Activated CD8-positive, alpha-beta T cell treated with anti-CD3 and anti-CD28 coated beads for 36 hours (primary cell): Measurements from ENCODE around the gene RAB40C. TPM values are rescaled to one million over a fixed set of nuclear protein-coding genes. Genes with fewer than 3 reads are reported as not detected.

Source experiments
- ATAC-seq: fragments of 200-7000 bp; cut with Tn5 transposase; one replicate; pipeline ENCODE4 v1.10.0; 2021; ENCODE audit warnings: mild to moderate bottlenecking, moderate library complexity
- CTCF ChIA-PET: fragments of 350-600 bp; sonication (Branson Sonifier 250); formaldehyde crosslinking; loops from one replicate; lab custom pipeline; 2021; ENCODE audit warnings: antibody characterized with exemption; lab: Charles Lee
- POLR2A ChIA-PET: fragments of 350-600 bp; sonication (Branson Sonifier 250); formaldehyde crosslinking; loops from one replicate; lab custom pipeline; 2021; ENCODE audit warnings: antibody characterized with exemption; lab: Charles Lee
- DNase-seq: peaks from one replicate; pipeline ENCODE4 v3.0.0-alpha.2; 2020
- H3K27ac Mint-ChIP-seq: one replicate; pipeline ENCODE4 v1.8.0; 2021; ENCODE audit warnings: mild to moderate bottlenecking, mixed read lengths
- H3K27me3 Mint-ChIP-seq: one replicate; pipeline ENCODE4 v1.8.0; 2021; ENCODE audit warnings: mixed read lengths
- H3K36me3 Mint-ChIP-seq: one replicate; pipeline ENCODE4 v1.8.0; 2021; ENCODE audit warnings: low read depth, mixed read lengths
- H3K4me1 Mint-ChIP-seq: one replicate; pipeline ENCODE4 v1.8.0; 2021; ENCODE audit warnings: low read depth, mixed read lengths
- H3K4me3 Mint-ChIP-seq: one replicate; pipeline ENCODE4 v1.8.0; 2021; ENCODE audit warnings: mild to moderate bottlenecking, moderate library complexity, mixed read lengths
- H3K9me3 Mint-ChIP-seq: one replicate; pipeline ENCODE4 v1.8.0; 2021; ENCODE audit warnings: mixed read lengths
- intact Hi-C: fragments of 100-400 bp; cut with micrococcal nuclease; formaldehyde crosslinking; loops from one replicate; pipeline ENCODE4 v1.10.0; 2022
- total RNA-seq, 2 experiments: library from RNA; stranded (reverse); gene quantifications; one replicate each; pipeline ENCODE4 v1.2.3, GENCODE V29; 2021
- TF ChIP-seq, protein P1 (sequence below): fragments of 200-600 bp; IDR thresholded peaks from one replicate; pipeline ENCODE4 v1.8.0; 2022; ENCODE audit warnings: antibody characterized with exemption, mild to moderate bottlenecking

The RAB40C gene
- total RNA-seq, 2 experiments from 2014 or later: 8.1 to 8.8 TPM

DNA sequence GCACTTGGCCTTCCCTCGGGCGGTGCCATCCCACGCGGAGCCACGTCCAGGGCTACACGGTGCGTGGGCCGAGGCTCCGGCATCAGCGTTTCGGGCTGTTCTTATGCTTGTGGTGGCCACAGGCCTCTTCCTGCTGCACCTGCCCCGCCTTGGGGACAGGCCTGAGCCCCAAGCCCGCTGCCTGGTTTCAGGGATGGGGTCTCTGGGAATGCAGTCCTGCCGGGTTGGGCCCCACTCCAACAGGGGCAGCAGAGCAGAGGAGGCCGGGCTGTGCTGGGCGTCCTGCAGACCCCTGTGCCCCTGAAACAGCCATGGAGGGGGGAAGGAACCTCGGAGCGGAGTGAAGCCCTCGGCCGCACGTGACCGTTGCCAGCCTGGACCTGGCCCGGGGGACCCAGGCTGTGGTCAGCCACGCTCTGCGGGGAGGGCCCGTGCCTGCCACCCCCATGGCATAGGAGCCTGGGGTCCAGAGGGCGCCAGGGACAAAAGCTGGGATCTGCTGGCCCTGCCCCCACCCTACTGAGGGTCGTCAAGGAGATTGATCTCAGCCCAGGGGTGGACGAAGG, 40.5 kb downstream of the RAB40C start:
- ChIA-PET POLR2A (no interaction called here), CTCF (no interaction called here)
- no peaks in the 10 kb centered on the region for H3K27me3 Mint-ChIP-seq
- no peaks in the 10 kb centered on the region for H3K9me3 Mint-ChIP-seq
- DNase-seq: no peak
- no peak overlapping the region for H3K27ac Mint-ChIP-seq
- intact Hi-C loops: no loop called here
- no peaks in the 10 kb centered on the region for H3K36me3 Mint-ChIP-seq
- TF ChIP-seq, protein P1, sequence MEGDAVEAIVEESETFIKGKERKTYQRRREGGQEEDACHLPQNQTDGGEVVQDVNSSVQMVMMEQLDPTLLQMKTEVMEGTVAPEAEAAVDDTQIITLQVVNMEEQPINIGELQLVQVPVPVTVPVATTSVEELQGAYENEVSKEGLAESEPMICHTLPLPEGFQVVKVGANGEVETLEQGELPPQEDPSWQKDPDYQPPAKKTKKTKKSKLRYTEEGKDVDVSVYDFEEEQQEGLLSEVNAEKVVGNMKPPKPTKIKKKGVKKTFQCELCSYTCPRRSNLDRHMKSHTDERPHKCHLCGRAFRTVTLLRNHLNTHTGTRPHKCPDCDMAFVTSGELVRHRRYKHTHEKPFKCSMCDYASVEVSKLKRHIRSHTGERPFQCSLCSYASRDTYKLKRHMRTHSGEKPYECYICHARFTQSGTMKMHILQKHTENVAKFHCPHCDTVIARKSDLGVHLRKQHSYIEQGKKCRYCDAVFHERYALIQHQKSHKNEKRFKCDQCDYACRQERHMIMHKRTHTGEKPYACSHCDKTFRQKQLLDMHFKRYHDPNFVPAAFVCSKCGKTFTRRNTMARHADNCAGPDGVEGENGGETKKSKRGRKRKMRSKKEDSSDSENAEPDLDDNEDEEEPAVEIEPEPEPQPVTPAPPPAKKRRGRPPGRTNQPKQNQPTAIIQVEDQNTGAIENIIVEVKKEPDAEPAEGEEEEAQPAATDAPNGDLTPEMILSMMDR: no peak
- H3K4me1 Mint-ChIP-seq: peaks cover 3% of the 10 kb centered on the region
- H3K4me3 Mint-ChIP-seq: no peak overlapping the region
- ATAC-seq: no peak

DNA sequence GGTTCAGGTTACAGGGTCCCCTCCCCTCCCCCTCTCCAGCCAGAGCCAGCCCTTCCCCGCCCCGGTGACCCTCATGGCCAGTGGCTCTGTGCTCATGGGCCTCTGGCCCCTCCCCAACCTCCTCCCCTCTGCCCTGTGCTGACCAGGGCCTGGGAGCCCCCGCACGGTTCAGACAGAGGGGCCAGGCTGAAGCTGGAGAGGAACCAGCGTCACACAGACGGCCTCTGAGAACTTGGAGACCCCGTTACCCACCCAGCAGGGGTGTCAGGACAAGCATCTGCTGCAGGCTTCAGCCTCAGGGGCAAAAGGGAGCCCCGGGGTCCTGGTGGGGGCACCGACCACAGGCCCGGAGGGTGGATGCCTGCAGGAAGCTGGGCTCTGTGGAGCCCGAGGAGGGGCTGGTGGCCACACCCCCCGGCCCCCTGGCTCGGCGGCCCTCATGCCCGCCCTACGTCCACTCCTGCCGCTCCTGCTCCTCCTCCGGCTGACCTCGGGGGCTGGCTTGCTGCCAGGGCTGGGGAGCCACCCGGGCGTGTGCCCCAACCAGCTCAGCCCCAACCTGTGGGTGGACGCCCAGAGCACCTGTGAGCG, 41.0 kb downstream of the RAB40C start, which contains the start of gene WFIKKN1:
TSS of gene WFIKKN1 (plus strand) at position 171 of the 591 bp plus-strand sequence. CDS start at position 440, 269 bp downstream.
- H3K27ac Mint-ChIP-seq: no peak within 1 kb of the TSS

DNA sequence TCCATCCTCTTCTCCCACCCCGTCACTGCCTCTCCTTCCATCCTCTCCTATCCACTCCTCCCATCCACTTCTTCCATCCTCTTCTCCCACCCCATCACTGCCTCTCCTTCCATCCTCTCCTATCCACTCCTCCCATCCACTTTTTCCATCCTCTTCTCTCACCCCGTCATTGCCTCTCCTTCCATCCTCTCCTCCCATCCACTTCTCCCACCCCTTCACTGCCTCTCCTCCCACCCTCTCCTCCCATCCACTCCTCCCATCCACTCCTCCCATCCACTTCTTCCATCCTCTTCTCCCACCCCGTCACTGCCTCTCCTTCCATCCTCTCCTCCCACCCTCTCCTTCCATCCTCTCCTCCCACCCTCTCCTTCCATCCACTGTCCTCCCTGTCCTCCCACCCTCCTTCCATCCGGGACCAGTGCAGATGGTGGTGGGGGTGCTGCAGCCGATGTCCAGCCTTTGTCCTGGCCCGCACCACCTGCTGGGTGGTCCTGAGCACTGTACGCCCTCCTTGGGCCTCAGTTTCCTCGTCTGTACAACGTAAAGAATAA, 42.0 kb downstream of the RAB40C start:
- Mint-ChIP-seq H3K27me3 (no peaks in the 10 kb centered on the region), H3K36me3 (peaks cover 3% of the 10 kb centered on the region), H3K4me3 (no peak overlapping the region), H3K27ac (no peak overlapping the region), H3K9me3 (no peaks in the 10 kb centered on the region), H3K4me1 (peaks cover 6% of the 10 kb centered on the region)
- POLR2A ChIA-PET: no interaction called here
- ATAC-seq (no peak), DNase-seq (no peak)
- CTCF ChIA-PET: no interaction called here
- TF ChIP-seq, protein P1: no peak
- intact Hi-C loops: no loop called here

More for the DNA sequence above, 41.0 kb downstream of the RAB40C start, which contains the start of gene WFIKKN1:
- TF ChIP-seq, protein P1: no peak
- ChIA-PET POLR2A (no interaction called here), CTCF (no interaction called here)
- intact Hi-C loops: no loop called here
- peaks cover 3% of the 10 kb centered on the region for H3K4me1 Mint-ChIP-seq
- no peaks in the 10 kb centered on the region for H3K9me3 Mint-ChIP-seq
- ATAC-seq (no peak), DNase-seq (no peak)
- H3K4me3 Mint-ChIP-seq: no peak within 1 kb of the TSS
- H3K36me3 Mint-ChIP-seq: no peaks in the 10 kb centered on the region
- H3K27me3 Mint-ChIP-seq: no peaks in the 10 kb centered on the region

DNA sequence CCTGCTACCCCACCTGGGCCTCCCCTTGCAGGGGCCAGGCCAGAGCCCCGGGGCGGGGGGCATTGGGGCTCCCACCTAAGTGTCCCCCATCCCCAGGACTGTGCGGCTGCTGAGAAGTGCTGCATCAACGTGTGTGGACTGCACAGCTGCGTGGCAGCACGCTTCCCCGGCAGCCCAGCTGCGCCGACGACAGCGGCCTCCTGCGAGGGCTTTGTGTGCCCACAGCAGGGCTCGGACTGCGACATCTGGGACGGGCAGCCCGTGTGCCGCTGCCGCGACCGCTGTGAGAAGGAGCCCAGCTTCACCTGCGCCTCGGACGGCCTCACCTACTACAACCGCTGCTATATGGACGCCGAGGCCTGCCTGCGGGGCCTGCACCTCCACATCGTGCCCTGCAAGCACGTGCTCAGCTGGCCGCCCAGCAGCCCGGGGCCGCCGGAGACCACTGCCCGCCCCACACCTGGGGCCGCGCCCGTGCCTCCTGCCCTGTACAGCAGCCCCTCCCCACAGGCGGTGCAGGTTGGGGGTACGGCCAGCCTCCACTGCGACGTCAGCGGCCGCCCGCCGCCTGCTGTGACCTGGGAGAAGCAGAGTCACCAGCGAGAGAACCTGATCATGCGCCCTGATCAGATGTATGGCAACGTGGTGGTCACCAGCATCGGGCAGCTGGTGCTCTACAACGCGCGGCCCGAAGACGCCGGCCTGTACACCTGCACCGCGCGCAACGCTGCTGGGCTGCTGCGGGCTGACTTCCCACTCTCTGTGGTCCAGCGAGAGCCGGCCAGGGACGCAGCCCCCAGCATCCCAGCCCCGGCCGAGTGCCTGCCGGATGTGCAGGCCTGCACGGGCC, 42.8 kb downstream of the RAB40C start:
- Mint-ChIP-seq H3K36me3 (peaks cover 3% of the 10 kb centered on the region), H3K9me3 (no peaks in the 10 kb centered on the region), H3K4me1 (peaks cover 8% of the 10 kb centered on the region), H3K27me3 (no peaks in the 10 kb centered on the region), H3K4me3 (no peak overlapping the region), H3K27ac (no peak overlapping the region)
- intact Hi-C loops: no loop called here
- ATAC-seq (no peak), DNase-seq (no peak)
- POLR2A ChIA-PET: no interaction called here
- CTCF ChIA-PET: no interaction called here
- TF ChIP-seq, protein P1: no peak
